HK-2 (cell line): ENCODE data around the gene IL22RA1.

Source experiments
- DNase-seq: peaks from one replicate; pipeline ENCODE4 v3.0.0-alpha.2; 2018; ENCODE audit not compliant: unreplicated experiment

Gene IL22RA1

DNA sequence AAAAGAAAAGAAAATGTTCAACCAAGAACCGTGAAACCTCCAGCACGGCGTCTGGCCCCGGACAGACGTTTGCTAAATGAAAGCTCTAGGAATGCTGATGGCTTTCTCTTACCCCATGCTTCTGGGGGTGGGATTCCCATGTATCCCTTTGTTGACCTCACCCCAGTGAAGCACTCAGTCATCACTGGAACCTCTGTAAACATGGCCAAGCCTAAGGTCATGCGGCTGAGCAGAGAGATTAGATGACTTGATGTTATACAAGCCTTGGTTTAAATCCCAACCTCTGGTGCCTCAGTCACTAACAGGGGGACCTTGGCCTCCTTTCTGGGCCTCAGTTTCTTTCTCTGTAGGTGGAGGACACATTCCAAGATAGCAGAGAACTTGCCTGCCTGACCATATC is 28.2 kb downstream of the IL22RA1 start:
- DNase-seq = no peak

DNA sequence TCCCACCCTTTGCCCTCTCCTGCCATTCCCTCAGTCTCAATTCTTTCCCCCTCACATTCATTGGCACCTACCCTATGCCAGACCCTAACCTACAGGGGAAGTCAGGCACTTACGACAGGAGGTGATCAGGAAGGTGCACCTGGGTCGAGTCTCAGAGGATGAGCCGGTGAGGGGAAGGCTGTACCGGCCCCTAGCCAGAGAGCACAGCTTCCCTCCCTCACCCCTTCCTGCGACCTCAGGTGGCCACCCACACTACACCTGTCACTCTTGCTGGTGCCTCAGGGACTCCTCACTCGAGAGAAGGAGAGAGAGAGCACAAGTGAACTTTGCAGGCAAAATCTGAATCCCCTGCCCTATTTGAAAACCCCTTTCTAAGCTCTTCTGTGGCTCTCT is 29.3 kb downstream of the IL22RA1 start:
- DNase-seq = no peak

DNA sequence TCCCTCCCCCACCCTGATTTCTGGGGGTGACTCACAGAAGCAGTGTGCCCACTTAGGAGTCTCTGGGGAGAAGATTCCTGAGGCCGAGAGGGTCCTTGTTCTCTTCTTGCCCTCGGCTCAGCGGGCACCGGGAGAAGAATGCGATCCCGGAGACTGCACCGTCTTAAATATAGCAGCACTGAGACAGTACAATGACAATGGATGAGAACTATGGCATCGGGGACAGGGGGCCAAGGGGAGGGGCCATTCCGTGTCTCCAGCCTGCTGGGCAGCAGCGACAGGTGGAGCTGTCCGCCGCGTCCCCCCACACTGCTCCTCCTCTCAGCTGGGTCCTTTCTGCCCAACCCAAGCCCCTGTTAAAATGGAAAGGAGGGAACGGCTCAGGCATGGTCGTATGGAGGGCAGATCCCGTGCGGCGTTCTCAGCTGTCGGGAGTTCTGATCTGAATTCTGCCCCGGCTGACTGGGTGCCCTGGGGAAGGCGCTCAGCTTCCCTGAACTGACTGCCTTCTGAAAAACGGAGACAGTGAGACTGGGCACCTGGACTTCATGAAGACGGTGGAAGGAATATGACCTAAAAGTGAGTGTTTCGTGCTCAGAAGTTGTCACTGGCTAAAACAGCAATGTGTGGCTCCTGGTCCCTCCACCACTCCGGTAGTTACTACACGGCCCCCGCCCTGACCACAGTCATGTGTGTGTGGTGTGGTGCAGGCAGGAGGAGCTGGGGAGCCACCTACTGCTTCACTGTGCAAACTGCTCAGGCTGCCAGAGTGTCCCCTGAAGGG is 30.8 kb downstream of the IL22RA1 start, which contains the start of gene MYOM3:
MYOM3 (minus strand) TSS at position 140 of the 784 bp plus-strand sequence. CDS start 3,499 bp downstream, outside the sequence.
- DNase-seq = peak; percentile 79

DNA sequence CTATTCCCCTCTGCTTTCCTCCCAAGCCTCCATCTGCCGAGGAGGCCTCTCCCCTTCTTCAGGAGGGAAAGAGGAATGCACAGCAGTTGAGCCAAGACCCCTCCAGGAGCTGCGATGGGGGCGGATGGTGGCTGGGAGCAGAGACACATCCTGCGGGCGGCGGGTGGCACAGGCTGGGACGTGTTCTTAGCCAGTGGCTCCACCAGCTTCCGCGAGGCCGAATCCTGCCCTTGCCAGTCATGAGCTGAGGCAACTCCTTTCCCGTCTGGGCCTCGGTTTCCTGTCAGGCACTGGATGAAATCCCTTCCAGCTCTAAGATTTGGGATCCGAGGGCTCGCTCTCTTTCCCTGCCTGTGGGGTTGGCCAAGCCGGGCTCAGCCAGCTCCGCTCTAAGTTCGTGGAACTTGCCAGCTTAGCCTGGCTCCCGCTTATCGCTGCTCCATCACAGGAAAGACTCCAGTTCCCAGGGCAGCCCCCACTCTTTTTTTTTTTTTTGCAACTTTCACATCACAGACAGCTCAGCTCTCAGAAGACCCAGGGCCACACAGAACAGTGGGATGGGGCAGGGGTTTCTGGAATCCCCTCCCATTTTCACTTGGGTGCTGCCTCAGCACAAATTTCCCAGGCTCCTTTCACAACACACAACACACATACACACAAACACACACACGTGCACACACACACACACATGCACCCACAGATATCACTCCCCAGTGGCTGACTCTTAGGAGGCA is 31.5 kb downstream of the IL22RA1 start:
- no peak for DNase-seq

DNA sequence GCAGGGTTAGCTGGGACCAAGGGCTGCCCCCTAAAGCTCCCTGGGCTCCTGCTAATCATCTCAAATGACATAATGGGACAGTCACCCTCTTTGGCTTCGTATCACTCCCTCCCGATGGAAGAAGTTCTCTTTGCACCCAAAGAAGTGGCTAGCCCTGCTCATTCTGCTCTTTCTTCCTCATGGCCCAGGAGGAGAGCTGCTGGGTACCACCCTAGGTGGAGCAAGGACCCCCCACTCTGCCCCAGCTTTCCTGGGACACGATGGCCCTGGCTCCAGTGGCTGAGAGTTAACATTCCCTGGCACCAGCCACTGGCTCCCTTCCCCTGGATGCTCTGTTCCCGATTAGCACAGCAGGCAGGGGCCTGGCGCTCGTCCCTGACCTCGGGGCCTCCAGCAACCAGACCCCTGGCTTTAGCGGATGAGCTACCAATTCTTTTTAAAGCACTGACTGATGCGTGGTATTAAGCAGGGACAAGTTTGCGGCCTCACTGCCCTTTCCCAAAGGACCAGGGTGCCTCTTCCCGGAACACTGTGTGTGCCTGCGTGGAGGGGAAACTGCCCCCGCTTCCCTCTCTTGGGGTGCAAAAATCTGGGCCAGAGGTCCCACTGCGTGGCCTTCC is 32.2 kb downstream of the IL22RA1 start:
- no peak for DNase-seq

DNA sequence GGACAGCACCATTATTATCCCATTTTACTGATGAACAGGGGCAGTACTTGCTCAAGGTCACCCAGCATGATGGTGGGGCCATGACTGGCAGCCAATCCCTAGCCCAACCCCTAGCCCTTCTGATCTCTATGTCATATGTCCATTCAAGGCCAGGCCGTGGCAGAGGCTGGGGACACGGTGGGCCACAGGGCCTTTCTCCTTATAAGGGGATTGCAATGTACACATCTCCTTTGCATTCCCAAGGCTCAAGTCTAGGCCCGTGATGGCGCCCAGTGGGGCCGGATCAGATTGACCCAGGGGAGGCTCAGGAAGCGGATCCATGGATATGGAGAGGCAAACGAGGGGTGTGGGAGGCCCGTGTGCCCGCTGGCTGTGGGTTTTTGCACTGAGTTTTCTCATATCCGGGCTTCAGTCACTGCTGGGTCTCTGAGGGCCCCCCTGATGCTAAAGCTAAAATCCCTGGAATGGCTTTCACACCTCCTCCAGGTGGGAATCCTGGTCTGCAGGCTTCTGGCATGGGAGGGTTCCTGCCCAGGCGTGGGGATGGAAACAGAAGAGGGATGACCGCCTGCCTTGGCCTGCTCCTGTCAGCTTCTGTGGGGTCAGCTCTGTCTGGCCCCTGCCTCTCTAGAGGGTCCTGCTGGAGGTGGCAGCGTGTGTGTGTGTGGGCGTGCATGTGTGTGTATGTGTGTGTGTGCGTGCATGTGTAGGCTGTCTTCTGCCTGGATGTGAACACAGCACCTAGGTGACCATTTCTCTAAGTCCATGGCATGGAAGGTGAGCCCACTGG is 33.1 kb downstream of the IL22RA1 start:
- DNase-seq = no peak

DNA sequence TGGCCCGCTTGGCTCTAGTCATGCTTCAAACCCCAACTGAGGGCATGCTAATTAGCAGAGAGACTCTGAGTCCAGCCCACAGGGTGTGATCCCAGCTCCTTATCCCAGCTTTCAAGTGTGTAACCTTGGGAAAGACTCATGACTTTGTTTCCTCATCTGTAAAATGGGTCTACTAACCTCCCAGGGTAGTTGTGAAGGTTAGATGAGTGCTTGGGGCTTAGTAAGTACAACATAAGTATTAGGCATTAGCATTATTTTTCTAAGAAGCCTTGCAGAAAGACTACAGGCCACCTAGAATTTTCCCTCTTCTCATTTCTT is 33.8 kb downstream of the IL22RA1 start:
- DNase-seq = no peak

DNA sequence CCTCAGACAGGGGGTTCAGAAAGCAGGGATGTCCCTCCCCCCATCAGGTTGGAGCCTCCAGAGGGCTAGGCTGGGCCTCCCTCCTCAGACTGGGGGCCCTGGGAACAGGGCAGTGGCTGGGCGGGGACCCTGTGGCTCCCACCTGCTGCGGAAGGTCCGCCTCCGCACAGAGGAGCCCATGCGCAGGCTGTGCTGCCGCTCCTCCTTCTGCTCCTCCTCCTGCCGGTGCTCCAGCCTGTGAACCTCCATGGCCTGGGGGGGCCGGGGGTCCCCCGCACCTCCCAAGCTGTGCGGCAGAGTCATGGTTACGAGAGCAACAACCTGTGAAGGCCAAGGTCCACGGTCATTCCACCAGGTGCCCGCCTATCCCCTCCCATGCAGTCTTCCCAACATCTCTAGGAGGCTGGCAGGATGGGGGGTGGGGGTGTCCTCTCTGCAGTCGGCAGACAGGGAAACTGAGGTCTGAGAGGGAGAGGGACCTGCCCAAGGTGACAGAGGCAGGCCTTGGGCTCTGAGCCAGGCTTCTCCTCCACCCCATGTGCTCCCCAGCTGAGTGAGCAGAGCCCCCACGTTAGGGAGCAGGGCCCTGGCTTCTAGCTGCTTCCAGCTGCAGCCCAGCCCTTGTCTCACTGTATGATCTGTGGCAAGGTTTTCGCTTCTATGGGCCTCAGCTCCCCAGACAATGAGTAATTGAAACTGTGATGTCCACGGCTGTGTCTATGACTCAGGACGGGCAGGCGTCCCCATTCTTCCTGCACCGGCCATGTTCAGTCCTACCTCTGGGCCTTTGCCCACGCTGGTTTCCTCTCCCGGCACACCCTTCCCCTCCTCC is 34.4 kb downstream of the IL22RA1 start:
- DNase-seq = peak; percentile 81

DNA sequence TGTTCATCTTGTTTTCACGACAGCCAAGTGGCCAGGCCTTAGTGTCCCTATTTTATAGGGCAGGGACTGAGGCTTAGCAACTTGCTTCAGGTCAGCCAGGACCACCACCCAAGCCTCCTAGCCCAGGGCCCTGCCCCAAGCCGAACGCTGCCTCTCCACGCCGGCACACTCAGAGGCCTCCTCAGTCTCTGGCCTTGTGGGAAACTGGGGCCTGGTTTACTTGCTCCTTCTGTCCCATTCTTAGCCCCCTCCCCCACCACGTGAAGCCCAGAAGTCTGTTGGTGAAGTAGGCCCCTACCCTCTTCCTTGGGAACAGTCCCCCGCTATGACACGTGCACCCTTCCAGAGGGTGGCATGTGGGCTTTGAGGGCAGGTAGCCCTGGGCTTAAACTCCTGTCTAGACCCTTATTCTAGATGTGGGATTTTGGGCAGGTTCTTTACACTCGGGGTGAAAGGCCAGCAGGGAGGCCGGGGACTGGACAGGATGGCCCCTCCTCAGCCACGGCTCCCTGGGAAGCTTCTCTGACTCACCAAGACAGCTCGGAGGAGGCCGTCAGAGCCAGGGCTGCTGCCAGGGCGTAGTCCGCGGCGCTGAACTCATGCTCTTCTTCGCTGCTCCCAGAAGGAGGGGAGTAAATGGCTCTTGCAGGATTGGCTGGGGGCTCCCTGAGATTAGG is 35.3 kb downstream of the IL22RA1 start:
- DNase-seq = peak; percentile 76

DNA sequence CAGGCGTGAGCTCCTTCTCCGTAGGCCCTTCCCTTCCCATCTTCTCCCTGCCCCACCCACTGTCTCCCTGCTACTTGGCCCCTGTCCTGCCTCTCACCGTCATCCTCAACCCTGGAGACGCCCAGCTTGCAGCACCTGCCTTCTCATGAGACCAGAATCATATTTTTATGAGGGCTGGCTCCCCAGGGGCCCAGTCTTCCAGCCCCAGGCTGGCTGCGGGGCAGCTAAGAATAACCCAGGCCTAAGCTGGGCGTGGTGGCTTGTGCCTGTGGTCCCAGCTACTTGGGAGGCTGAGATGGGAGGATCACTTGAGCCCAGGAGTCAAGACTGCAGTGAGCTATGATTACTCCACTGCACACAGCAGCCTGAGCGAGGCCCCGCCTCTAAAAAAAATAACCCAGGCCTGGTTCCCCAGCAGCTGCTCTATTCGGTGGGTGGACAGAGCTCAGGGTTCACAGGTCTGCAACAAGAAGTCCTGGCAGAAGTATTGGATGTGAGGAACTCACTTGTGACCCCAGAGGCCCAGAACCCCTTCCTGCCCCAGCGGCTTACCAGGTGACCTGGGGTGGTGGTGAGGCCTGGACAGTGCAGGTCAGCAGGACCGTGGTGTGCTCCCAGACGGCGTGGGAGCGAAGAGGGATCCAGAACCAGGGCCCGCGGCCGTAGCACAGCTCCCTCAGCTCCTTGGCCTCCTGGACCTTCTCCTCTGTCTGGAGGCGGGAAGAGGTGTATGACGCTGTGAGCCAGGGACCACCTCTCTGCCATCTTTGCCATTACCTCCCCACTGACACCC is 37.4 kb downstream of the IL22RA1 start:
- DNase-seq = no peak

DNA sequence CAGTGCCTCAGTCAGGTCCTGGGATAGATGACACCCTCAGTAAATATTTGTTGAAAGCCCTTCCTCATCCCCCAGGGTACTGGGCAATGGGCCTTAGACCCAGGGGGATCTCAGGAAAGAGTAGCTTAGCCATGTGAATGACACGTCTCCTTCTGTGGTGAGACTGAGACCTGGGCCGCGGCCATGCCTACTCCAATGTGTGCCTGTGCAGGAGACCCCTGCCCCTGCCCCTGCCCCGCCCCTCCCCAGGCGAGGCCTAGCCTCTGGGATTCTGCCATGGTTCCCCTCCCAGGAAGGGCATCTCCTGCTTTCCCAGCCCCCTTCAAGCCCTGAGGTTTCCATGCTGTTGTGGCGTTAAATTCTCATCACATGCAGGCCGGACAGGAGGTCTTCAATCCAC is 38.1 kb downstream of the IL22RA1 start:
- DNase-seq = no peak

DNA sequence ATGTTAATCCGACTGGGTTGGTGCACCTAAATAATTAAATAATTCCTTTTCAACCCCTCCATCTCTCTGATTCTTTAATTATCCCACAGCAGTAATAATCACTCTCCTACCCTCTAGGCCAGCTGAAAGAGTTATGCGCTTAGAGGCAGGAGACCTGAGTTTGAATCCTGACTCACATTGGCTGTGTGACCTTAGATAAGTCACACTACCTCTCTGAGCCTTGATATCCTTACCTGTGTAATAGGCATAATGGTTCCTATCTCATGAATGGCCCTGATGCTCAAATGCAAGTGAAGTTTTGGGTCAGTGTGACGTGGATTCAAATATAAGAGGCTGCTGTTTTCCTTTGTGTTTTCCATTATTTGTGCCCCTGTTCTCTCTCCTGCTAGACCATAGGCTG is 39.1 kb downstream of the IL22RA1 start:
- DNase-seq = no peak

DNA sequence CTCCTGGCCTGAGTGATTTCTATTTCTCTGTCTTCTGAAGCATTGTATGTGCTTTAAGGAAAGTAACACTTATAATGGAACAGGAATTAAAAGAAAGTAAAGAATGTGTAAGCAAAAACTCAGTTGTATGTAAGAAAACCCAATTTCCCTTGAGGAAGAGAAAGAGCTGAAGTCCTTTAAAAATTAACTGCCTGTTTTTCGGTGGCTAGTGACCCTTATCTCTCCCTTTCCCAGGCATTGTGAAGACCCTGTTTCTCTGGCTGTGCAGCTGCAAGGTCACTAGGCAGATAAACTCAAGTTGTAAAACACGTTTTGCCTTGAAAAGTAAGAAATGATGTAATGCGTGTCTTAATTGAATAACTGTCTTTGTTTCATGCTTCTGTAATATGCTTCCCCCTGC is 39.5 kb downstream of the IL22RA1 start:
- no peak for DNase-seq

DNA sequence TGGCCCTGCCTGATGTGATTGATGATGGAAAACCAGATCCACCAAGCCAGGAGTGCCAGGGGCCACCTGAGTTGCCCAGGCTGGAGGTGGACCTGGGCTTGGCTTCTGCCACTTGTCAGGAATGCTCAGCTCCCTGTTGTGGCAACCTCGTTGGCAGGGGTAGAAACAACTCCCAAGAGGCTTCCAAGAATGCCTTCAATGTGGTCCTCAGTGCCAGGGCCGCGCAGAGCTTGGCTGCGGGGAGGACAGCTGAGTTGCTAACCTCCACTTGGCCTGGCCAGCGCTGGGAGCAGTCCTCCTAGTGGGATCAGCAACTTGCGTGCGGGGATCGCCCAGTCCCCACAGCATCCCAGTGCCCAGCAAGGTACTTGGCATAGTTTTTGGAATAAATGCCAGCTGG is 40.0 kb downstream of the IL22RA1 start:
- DNase-seq = no peak

DNA sequence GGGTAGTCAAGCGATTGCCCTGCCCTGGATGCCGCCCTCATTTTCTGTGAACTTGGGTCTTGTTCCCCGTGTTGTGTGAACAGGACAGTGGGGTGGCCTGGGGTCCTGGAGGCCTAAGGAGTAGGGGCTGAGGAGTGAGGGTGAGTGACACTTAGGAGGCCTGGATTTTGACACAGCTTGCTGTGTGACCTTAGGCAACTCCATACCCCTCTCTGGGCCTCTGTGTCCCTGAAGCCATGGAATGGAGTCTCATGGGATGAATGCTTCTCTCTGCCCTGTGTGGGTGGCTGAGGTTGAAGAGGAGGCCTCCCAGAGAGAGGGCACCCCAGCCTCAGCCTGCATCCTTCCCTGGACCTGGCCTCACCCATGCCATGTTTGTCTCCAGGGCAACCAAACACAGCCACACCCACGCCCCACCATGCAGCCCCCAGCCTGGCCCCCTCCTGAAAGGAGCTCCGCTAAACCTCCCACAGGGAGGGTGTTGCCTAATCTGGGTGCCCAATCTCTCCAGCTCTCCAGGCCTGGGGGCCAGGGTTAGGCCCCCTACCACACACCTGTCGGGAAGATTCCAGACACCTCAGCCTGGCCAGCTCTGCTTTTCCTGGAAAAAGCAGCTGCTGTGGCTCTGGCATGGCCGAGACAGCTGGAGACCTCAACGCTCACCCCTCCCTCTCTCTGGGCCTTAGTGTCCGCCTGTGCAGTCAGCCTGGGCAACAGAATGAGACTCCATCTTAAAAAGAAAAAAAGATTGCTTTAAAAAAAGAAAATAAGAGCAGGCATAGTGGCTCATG is 40.9 kb downstream of the IL22RA1 start:
- no peak for DNase-seq

DNA sequence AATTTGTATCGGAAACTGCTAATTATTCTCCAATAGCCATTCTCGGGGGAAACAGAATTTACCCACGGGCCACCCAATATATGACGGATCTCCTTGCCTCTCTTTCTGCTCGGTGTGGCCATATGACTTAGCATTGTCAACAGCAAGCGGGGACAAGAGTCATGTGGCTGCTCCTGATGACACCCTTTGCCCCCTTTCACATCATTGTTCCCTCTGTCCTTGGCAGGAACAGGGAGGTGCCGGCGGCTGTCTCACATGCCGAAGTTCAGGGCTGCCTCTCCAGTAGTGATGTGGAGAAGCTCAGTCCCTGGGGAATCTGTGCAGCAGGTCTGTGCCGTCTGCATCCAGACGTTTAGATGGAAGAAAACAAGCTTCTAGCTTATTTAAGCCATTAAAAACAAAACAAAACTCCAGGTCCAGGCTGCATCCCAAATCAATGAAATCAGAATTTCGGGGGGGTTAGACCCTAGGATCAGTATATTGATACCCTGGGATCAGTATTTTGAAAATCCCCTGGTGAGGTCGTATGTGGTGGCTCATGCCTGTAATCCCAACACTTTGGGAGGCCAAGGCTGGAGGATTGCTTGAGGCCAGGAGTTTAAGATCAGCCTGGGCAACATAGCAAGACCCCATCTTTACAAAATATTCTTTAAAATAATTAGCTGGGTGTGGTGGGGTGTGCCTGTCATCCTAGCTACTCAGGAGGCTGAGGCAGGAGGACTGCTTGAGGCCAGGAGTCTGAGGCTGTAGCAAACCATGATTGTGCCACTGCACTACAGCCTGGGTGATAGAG is 41.8 kb downstream of the IL22RA1 start:
- DNase-seq = no peak

DNA sequence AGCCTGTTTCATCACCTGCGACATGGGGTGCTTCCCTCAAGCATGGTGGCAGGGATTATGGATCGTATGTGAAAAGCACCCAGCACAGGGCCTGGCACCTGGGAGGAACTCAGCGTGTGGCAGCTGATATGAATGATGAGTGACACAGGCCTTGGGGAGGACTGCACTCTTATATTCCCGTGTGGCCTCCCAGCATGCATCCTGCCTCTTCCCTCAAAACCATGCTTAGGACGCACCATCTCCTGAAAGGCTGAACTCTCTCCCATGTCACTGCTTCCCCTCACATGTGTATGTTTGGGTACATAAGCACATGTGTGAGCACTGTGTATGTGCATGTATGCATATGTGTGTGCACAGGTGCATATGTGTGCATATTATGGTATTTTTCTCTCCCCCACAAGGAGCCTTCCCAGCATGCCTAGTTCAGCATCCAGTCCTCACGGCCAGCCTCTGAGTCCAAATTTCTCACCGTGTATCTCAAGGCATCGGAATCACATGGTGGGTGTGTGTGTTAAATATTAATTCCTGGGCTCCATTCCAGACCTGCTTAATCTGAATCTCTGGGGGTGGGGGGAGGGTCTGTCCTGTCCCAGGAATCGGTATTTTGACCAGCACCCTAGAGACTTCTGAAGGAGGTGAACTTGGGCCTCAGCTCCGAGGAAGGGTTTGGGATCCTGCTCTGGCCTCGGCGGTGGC is 43.8 kb downstream of the IL22RA1 start:
- DNase-seq = no peak

DNA sequence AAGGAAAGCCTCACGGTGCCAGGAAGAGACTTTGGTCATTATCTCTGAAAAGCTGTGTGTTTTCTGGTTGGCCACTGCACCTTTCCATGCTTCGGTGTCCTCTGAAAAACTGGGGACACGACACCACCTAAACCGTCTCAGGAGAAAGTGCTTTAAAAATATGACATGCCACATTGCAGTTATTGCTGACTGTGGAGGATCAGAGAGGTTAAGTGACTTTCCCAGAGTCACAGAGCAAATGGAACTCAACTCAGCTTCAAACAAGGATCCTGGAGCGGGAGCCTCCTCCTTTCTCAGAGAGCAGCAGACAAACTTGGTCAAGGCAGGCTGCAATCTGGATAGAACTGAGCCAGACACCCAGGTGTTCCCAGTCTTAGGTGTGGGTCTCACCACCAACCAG is 44.8 kb downstream of the IL22RA1 start:
- DNase-seq = no peak
